OCI-LY3 (cell line): ENCODE data around the gene BANF2.

ENCODE experiments used
- EZH2phosphoT487 ChIP-seq: fragments of 200-600 bp; shearing (Covaris generic); IDR thresholded peaks from 2 replicates; pipeline ENCODE4 v1.6.1; 2018; ENCODE audit warnings: antibody characterized with exemption, mixed run types, low read depth
- TF ChIP-seq, protein P1 (sequence below): fragments of 200-600, 300-600 bp; sonication (generic); IDR thresholded peaks from 2 replicates; pipeline ENCODE4 v1.5.1; 2014; ENCODE audit warnings: antibody characterized with exemption, low read length, low read depth

DNA sequence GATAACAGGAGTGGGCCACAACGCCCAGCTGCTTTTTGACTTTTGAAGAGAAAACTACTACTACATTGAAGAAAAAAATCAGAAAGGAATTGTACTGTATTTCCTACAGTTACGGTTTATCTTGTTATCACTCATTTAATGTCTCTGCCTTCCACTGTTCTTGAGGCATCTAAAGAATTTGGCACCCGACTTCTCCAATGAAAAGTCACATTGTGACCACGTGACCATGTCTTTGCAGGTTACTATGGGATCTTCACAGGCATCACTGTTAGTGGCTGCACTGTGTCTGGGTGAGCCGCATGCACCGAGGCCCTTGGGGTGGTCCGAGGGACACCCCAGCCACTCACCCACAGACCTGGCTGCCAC is 44.5 kb upstream of the BANF2 start:
- TF ChIP-seq, protein P1, sequence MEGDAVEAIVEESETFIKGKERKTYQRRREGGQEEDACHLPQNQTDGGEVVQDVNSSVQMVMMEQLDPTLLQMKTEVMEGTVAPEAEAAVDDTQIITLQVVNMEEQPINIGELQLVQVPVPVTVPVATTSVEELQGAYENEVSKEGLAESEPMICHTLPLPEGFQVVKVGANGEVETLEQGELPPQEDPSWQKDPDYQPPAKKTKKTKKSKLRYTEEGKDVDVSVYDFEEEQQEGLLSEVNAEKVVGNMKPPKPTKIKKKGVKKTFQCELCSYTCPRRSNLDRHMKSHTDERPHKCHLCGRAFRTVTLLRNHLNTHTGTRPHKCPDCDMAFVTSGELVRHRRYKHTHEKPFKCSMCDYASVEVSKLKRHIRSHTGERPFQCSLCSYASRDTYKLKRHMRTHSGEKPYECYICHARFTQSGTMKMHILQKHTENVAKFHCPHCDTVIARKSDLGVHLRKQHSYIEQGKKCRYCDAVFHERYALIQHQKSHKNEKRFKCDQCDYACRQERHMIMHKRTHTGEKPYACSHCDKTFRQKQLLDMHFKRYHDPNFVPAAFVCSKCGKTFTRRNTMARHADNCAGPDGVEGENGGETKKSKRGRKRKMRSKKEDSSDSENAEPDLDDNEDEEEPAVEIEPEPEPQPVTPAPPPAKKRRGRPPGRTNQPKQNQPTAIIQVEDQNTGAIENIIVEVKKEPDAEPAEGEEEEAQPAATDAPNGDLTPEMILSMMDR, result no peak
- TF ChIP-seq EZH2phosphoT487, result no peak
